Stimulated activated naive CD8-positive, alpha-beta T cell treated with anti-CD3 and anti-CD28 coated beads, Interleukin-15, Interleukin-2, amounts not matched to agents 100 U/mL and 50 U/mL, for 24 hours (primary cell): ENCODE data around the gene SRSF3.
"Not testable (repeated sequence)": the region's sequence is repeated elsewhere in the genome, so short reads cannot be mapped to it uniquely, and the experiment has no call there.

Source experiments
- ATAC-seq: fragments of 150-1000 bp; cut with Tn5 transposase; one replicate; pipeline ENCODE4 v1.10.0; 2021
- DNase-seq: peaks from one replicate; pipeline ENCODE4 v3.0.0; 2021

SRSF3 gene

GRCh38 chr6:36649701-36650484 is 55.7 kb downstream of the SRSF3 start:
- ATAC-seq: no peak
- DNase-seq: no peak

- ATAC-seq: no peak
- DNase-seq: no peak
Measured at GRCh38 chr6:36650848-36651478, 56.8 kb downstream of the SRSF3 start.

- DNase-seq (no peak), ATAC-seq (no peak)
Measured at GRCh38 chr6:36651659-36652379, 57.7 kb downstream of the SRSF3 start.

- DNase-seq, ATAC-seq: not testable (repeated sequence)
Measured at GRCh38 chr6:36654469-36654868, 60.3 kb downstream of the SRSF3 start.
